MM.1S (cell line): Measurements from ENCODE around the gene CLDN6.

Source experiments
- CTCF ChIP-seq: fragments of 300-600 bp; sonication (generic); IDR thresholded peaks from 2 replicates; pipeline ENCODE4 v1.5.1; 2016; ENCODE audit warnings: antibody characterized with exemption, low read length, mixed read lengths
- EZH2 ChIP-seq: fragments of 300-600 bp; sonication (generic); optimal IDR thresholded peaks from 2 replicates; pipeline ENCODE3; 2017; ENCODE audit warnings: low read depth, mild to moderate bottlenecking, antibody characterized with exemption, low read length, mixed read lengths
- EZH2phosphoT487 ChIP-seq: fragments of 300-600 bp; sonication (generic); IDR thresholded peaks from 2 replicates; pipeline ENCODE4 v1.6.1; 2018; ENCODE audit warnings: antibody characterized with exemption, low read length

- TF ChIP-seq CTCF (no peak), EZH2 (no peak), EZH2phosphoT487 (no peak)
Observed at GRCh38 chr16:2987286-2987685, 30.7 kb downstream of the CLDN6 start.
